PC-9 (cell line): ENCODE measurements around the gene ITSN2. TPM values are rescaled to one million over a fixed set of nuclear protein-coding genes. Genes with fewer than 3 reads are reported as not detected.

Experiments
- BruUV-seq: library from RNA; stranded (reverse); fragments of 400-500 nt; replicated peaks from 2 replicates; lab custom pipeline; 2021; lab: Mats Ljungman, UMichigan
- CTCF ChIA-PET: fragments of 300-600 bp; sonication (Branson Sonifier 250); formaldehyde crosslinking; loops from one replicate; lab custom pipeline; 2022; ENCODE audit warnings: antibody characterized with exemption; lab: Charles Lee
- POLR2A ChIA-PET: fragments of 300-600 bp; sonication (Branson Sonifier 250); formaldehyde crosslinking; loops from one replicate; lab custom pipeline; 2022; ENCODE audit warnings: antibody characterized with exemption; ENCODE audit not compliant: unreplicated experiment; lab: Charles Lee
- DNase-seq, 2 experiments: peaks; one replicate each; pipeline versions ENCODE4 v3.0.0 to v3.0.0-alpha.2; 2015 to 2022; ENCODE audit warnings: mixed read lengths in 1 of 2
- H2AFZ ChIP-seq: fragments of 200-600 bp; sonication (generic); 2 replicates; pipeline ENCODE4 v1.8.1; 2017; ENCODE audit warnings: antibody characterized with exemption
- H3F3A ChIP-seq: fragments of 200-600 bp; sonication (generic); 2 replicates; pipeline ENCODE4 v1.8.1; 2017; ENCODE audit warnings: antibody characterized with exemption, mild to moderate bottlenecking, low read depth; ENCODE audit not compliant: insufficient read depth
- H3K27ac ChIP-seq: fragments of 200-600 bp; sonication (generic); 2 replicates; pipeline ENCODE4 v1.6.1; 2016; ENCODE audit warnings: mixed run types
- H3K27me3 ChIP-seq: fragments of 200-600 bp; sonication (generic); 2 replicates; pipeline ENCODE4 v1.6.1; 2016; ENCODE audit warnings: low read depth, mixed run types; ENCODE audit not compliant: insufficient read depth
- H3K36me3 ChIP-seq: fragments of 200-600 bp; sonication (generic); 2 replicates; pipeline ENCODE4 v1.6.1; 2016; ENCODE audit warnings: low read depth, mixed run types
- H3K4me1 ChIP-seq: fragments of 200-600 bp; sonication (generic); replicated peaks from 2 replicates; pipeline ENCODE4 v1.6.1; 2016; ENCODE audit warnings: mixed run types; ENCODE audit not compliant: insufficient read depth
- H3K4me2 ChIP-seq: fragments of 200-600 bp; sonication (generic); 2 replicates; pipeline ENCODE4 v1.6.1; 2017; ENCODE audit warnings: mixed run types
- H3K4me3 ChIP-seq: fragments of 200-600 bp; sonication (generic); 2 replicates; pipeline ENCODE4 v1.6.1; 2016; ENCODE audit warnings: mixed run types
- H3K79me2 ChIP-seq: fragments of 200-600 bp; sonication (generic); 2 replicates; pipeline ENCODE4 v1.6.1; 2017; ENCODE audit warnings: low read depth, mixed run types
- H3K9me2 ChIP-seq: fragments of 200-600 bp; sonication (generic); 2 replicates; pipeline ENCODE4 v1.8.1; 2017; ENCODE audit warnings: mild to moderate bottlenecking; ENCODE audit not compliant: insufficient read depth
- H3K9me3 ChIP-seq: fragments of 200-600 bp; sonication (generic); 2 replicates; pipeline ENCODE4 v1.8.1; 2016; ENCODE audit warnings: low read depth; ENCODE audit not compliant: insufficient read depth
- H4K20me1 ChIP-seq: fragments of 200-600 bp; sonication (generic); 2 replicates; pipeline ENCODE4 v1.8.1; 2017; ENCODE audit not compliant: insufficient read depth
- CTCF ChIP-seq: fragments of 200-600 bp; sonication (generic); conservative IDR thresholded peaks from 2 replicates; pipeline ENCODE4 v1.6.1; 2017; ENCODE audit warnings: mixed run types, antibody characterized with exemption, mild to moderate bottlenecking, moderate library complexity
- EZH2 ChIP-seq: fragments of 200-600 bp; sonication (generic); IDR thresholded peaks from 2 replicates; pipeline ENCODE4 v1.8.0; 2017; ENCODE audit warnings: antibody characterized with exemption, low read depth
- intact Hi-C: fragments of 100-400 bp; cut with micrococcal nuclease; formaldehyde crosslinking; loops from one replicate; pipeline ENCODE4 v1.10.0; 2022; ENCODE audit not compliant: unreplicated experiment
- total RNA-seq: library from RNA; stranded (reverse); gene quantifications from 2 replicates; pipeline ENCODE4 v1.2.3, GENCODE V29; 2021

The ITSN2 gene
- total RNA-seq, 1 experiment from 2014 or later = 28.4 TPM

GRCh38 chr2:24247164-24247563, 113.2 kb downstream of the ITSN2 start:
- TF ChIP-seq CTCF = no peak
- TF ChIP-seq EZH2 = no peak
- no peaks in the 10 kb centered on the region for H3K9me3 ChIP-seq
- ChIA-PET CTCF (interaction anchor here (0.6 kb wide), 1 partner anchor 143 kb away, joined by 3 read pairs; no protein-coding TSS in a partner anchor), POLR2A (interaction anchor here (0.5 to 0.6 kb wide), 2 partner anchors 158 to 194 kb away, joined by 3 read pairs; no protein-coding TSS in a partner anchor)
- no TSS peak for BruUV-seq
- H3K27ac ChIP-seq = no peak overlapping the region
- H3K4me3 ChIP-seq = no peak overlapping the region
- H3K27me3 ChIP-seq = no peaks in the 10 kb centered on the region
- no peaks in the 10 kb centered on the region for H3K4me1 ChIP-seq
- H3K36me3 ChIP-seq = peaks cover 9% of the 10 kb centered on the region; the same call in 1 of the 2 replicates
- intact Hi-C loops = no loop called here
- H2AFZ ChIP-seq = no peak overlapping the region
- no peaks in the 10 kb centered on the region for H3K9me2 ChIP-seq
- no peaks in the 10 kb centered on the region for H3K79me2 ChIP-seq
- peaks cover 3% of the 10 kb centered on the region; the same call in 1 of the 2 replicates for H3F3A ChIP-seq
- H3K4me2 ChIP-seq = no peak overlapping the region
- DNase-seq = no peak
- H4K20me1 ChIP-seq = no peaks in the 10 kb centered on the region

- H3K4me2 ChIP-seq = no peak overlapping the region
- H3K4me3 ChIP-seq = no peak overlapping the region
- ChIA-PET CTCF (no interaction called here), POLR2A (interaction anchor here (0.6 kb wide), 1 partner anchor 195 kb away, joined by 3 read pairs; no protein-coding TSS in a partner anchor)
- H3K36me3 ChIP-seq = peaks cover 5% of the 10 kb centered on the region; the same call in 1 of the 2 replicates
- no peaks in the 10 kb centered on the region for H4K20me1 ChIP-seq
- no peak overlapping the region for H2AFZ ChIP-seq
- H3K4me1 ChIP-seq = no peaks in the 10 kb centered on the region
- TF ChIP-seq CTCF (no peak), EZH2 (no peak)
- no peaks in the 10 kb centered on the region for H3K79me2 ChIP-seq
- no peaks in the 10 kb centered on the region for H3K9me3 ChIP-seq
- no peaks in the 10 kb centered on the region for H3K9me2 ChIP-seq
- no peak overlapping the region for H3K27ac ChIP-seq
- H3F3A ChIP-seq = peaks cover 3% of the 10 kb centered on the region; the same call in 1 of the 2 replicates
- intact Hi-C loops = no loop called here
- no TSS peak for BruUV-seq
- no peaks in the 10 kb centered on the region for H3K27me3 ChIP-seq
- no peak for DNase-seq
Measured at GRCh38 chr2:24245986-24246776, 114.2 kb downstream of the ITSN2 start.

- ChIA-PET CTCF (no interaction called here), POLR2A (no interaction called here)
- Histone ChIP-seq H3K4me3 (no peak overlapping the region), H3K27ac (no peak overlapping the region), H3K4me1 (no peaks in the 10 kb centered on the region), H2AFZ (no peak overlapping the region), H4K20me1 (no peaks in the 10 kb centered on the region), H3K27me3 (no peaks in the 10 kb centered on the region), H3K36me3 (peaks cover 10% of the 10 kb centered on the region; the same call in 1 of the 2 replicates), H3K9me2 (no peaks in the 10 kb centered on the region), H3K4me2 (no peak overlapping the region), H3K79me2 (no peaks in the 10 kb centered on the region), H3F3A (peaks cover 3% of the 10 kb centered on the region; the same call in 1 of the 2 replicates), H3K9me3 (no peaks in the 10 kb centered on the region)
- no peak for DNase-seq
- TF ChIP-seq EZH2 (no peak), CTCF (no peak)
- BruUV-seq = no TSS peak
- intact Hi-C loops = no loop called here
Measured at GRCh38 chr2:24241528-24241927, 118.8 kb downstream of the ITSN2 start.
